IMR-90 (cell line): ENCODE measurements around the gene FCN1. TPM values are rescaled to one million over a fixed set of nuclear protein-coding genes. Genes with fewer than 3 reads are reported as not detected.

Experiments
- ATAC-seq: fragments of 200-7000 bp; cut with Tn5 transposase; 2 replicates; pipeline ENCODE4 v1.9.1; 2020; ENCODE audit warnings: low read depth, mild to moderate bottlenecking, moderate library complexity
- BruUV-seq: library from RNA; stranded (reverse); fragments of 400-500 nt; replicated peaks from 2 replicates; lab custom pipeline; 2021; lab: Mats Ljungman, UMichigan
- CTCF ChIA-PET: fragments of 300-600 bp; formaldehyde crosslinking; extraction: SDS; loops from one replicate; lab custom pipeline; 2021; ENCODE audit warnings: antibody characterized with exemption; lab: Yijun Ruan, JAX
- POLR2A ChIA-PET: fragments of 300-600 bp; sonication (Branson Sonifier 250); formaldehyde crosslinking; loops from one replicate; lab custom pipeline; 2022; ENCODE audit warnings: antibody characterized with exemption; ENCODE audit not compliant: unreplicated experiment; lab: Charles Lee
- DNase-seq: peaks from one replicate; pipeline ENCODE4 v3.0.0; 2013
- H2AFZ ChIP-seq: replicated peaks from 2 replicates; pipeline ENCODE3; 2013; ENCODE audit warnings: low read length, mild to moderate bottlenecking; ENCODE audit not compliant: poor library complexity
- H2AK5ac ChIP-seq: 2 replicates; pipeline ENCODE4 v1.6.1; 2013; ENCODE audit warnings: low read depth, low read length, inconsistent platforms
- H2AK9ac ChIP-seq: replicated peaks from 2 replicates; pipeline ENCODE3; 2013; ENCODE audit warnings: mild to moderate bottlenecking, low read depth, low read length, moderate library complexity; ENCODE audit not compliant: poor library complexity
- H2BK120ac ChIP-seq: 2 replicates; pipeline ENCODE4 v1.6.1; 2013; ENCODE audit warnings: low read depth, low read length, inconsistent platforms
- H2BK15ac ChIP-seq: 3 replicates; pipeline ENCODE4 v1.6.1; 2013; ENCODE audit warnings: low read depth, low read length, inconsistent platforms
- H2BK20ac ChIP-seq: 2 replicates; pipeline ENCODE4 v1.6.1; 2013; ENCODE audit warnings: low read depth, mild to moderate bottlenecking, inconsistent platforms, low read length, moderate library complexity
- H2BK5ac ChIP-seq: 2 replicates; pipeline ENCODE4 v1.6.1; 2013; ENCODE audit warnings: mild to moderate bottlenecking, low read depth, low read length, inconsistent platforms; ENCODE audit not compliant: poor library complexity, severe bottlenecking
- H3K14ac ChIP-seq: replicated peaks from 2 replicates; pipeline ENCODE4 v1.6.1; 2013; ENCODE audit warnings: low read depth, low read length, inconsistent platforms
- H3K18ac ChIP-seq: 2 replicates; pipeline ENCODE4 v1.6.1; 2013; ENCODE audit warnings: low read depth, low read length, control low read depth
- H3K23ac ChIP-seq: 2 replicates; pipeline ENCODE4 v1.6.1; 2013; ENCODE audit warnings: low read depth, low read length, inconsistent platforms
- H3K27ac ChIP-seq: 2 replicates; pipeline ENCODE4 v1.5.1; 2013; ENCODE audit warnings: mild to moderate bottlenecking, control low read depth, low read length; ENCODE audit not compliant: insufficient read depth
- H3K27me3 ChIP-seq: 2 replicates; pipeline ENCODE4 v1.6.1; 2013; ENCODE audit warnings: low read length; ENCODE audit not compliant: control insufficient read depth, insufficient read depth
- H3K36me3 ChIP-seq: 2 replicates; pipeline ENCODE4 v1.6.1; 2013; ENCODE audit warnings: low read length, mixed read lengths; ENCODE audit not compliant: control insufficient read depth, insufficient read depth
- H3K4ac ChIP-seq: 2 replicates; pipeline ENCODE4 v1.6.1; 2013; ENCODE audit warnings: low read depth, low read length, inconsistent platforms
- H3K4me1 ChIP-seq: 2 replicates; pipeline ENCODE4 v1.6.1; 2013; ENCODE audit warnings: low read length, mixed read lengths; ENCODE audit not compliant: control insufficient read depth, insufficient read depth
- H3K4me2 ChIP-seq: 2 replicates; pipeline ENCODE4 v1.6.1; 2013; ENCODE audit warnings: low read depth, mild to moderate bottlenecking, control low read depth, low read length, moderate library complexity
- H3K4me3 ChIP-seq: 2 replicates; pipeline ENCODE4 v1.5.1; 2013; ENCODE audit warnings: low read depth, mild to moderate bottlenecking, control low read depth, low read length, moderate library complexity; ENCODE audit not compliant: insufficient read depth
- H3K56ac ChIP-seq: 2 replicates; pipeline ENCODE4 v1.6.1; 2013; ENCODE audit warnings: low read length, inconsistent platforms; ENCODE audit not compliant: insufficient read depth; ENCODE audit errors: extremely low read depth
- H3K79me1 ChIP-seq, 2 experiments: 2 replicates each; pipeline ENCODE4 v1.6.1; 2013; ENCODE audit warnings: low read length in 2 of 2, inconsistent platforms in 1 of 2, low read depth in 1 of 2
- H3K9ac ChIP-seq: 2 replicates; pipeline ENCODE4 v1.6.1; 2013; ENCODE audit warnings: low read depth, low read length, control low read depth
- H3K9me1 ChIP-seq: 2 replicates; pipeline ENCODE4 v1.6.1; 2013; ENCODE audit warnings: low read length, inconsistent platforms; ENCODE audit not compliant: insufficient read depth
- H3K9me3 ChIP-seq: 2 replicates; pipeline ENCODE4 v1.6.1; 2013; ENCODE audit warnings: low read length; ENCODE audit not compliant: control insufficient read depth, insufficient read depth
- H4K20me1 ChIP-seq: 2 replicates; pipeline ENCODE4 v1.6.1; 2013; ENCODE audit warnings: low read length, inconsistent platforms; ENCODE audit not compliant: insufficient read depth
- H4K5ac ChIP-seq: 2 replicates; pipeline ENCODE4 v1.6.1; 2013; ENCODE audit warnings: mild to moderate bottlenecking, low read depth, low read length, control low read depth
- H4K8ac ChIP-seq, 2 experiments: 2 replicates each; pipeline ENCODE4 v1.6.1; 2013; ENCODE audit warnings: low read depth in 2 of 2, low read length in 2 of 2, control low read depth in 1 of 2, inconsistent platforms in 1 of 2
- H4K91ac ChIP-seq: 2 replicates; pipeline ENCODE4 v1.6.1; 2013; ENCODE audit warnings: low read depth, low read length, inconsistent platforms; ENCODE audit not compliant: insufficient read depth
- BHLHE40 ChIP-seq: fragments of 150-350 bp; IDR thresholded peaks from 2 replicates; pipeline ENCODE4 v1.6.1; 2016; ENCODE audit warnings: mild to moderate bottlenecking, low read depth, low read length
- CEBPB ChIP-seq: IDR thresholded peaks from 2 replicates; pipeline ENCODE4 v1.6.1; 2012; ENCODE audit warnings: low read depth, low read length, improper control_type of control experiment
- CHD1 ChIP-seq: IDR thresholded peaks from 2 replicates; pipeline ENCODE4 v1.6.1; 2012; ENCODE audit warnings: low read depth, low read length, improper control_type of control experiment
- FOS ChIP-seq: fragments of 150-350 bp; IDR thresholded peaks from 2 replicates; pipeline ENCODE4 v1.6.1; 2016; ENCODE audit warnings: low read depth, low read length
- MAFK ChIP-seq: IDR thresholded peaks from 2 replicates; pipeline ENCODE4 v1.6.1; 2012; ENCODE audit warnings: low read depth, low read length, improper control_type of control experiment
- MAZ ChIP-seq: IDR thresholded peaks from 2 replicates; pipeline ENCODE4 v1.6.1; 2012; ENCODE audit warnings: low read depth, mild to moderate bottlenecking, low read length, improper control_type of control experiment, moderate library complexity, borderline replicate concordance
- MXI1 ChIP-seq: IDR thresholded peaks from 2 replicates; pipeline ENCODE4 v1.6.1; 2012; ENCODE audit warnings: low read depth, mild to moderate bottlenecking, low read length, moderate library complexity, borderline replicate concordance
- NFE2L2 ChIP-seq: fragments of 150-350 bp; IDR thresholded peaks from 2 replicates; pipeline ENCODE4 v1.6.1; 2016; ENCODE audit warnings: low read depth, mild to moderate bottlenecking, low read length
- POLR2A ChIP-seq: IDR thresholded peaks from 2 replicates; pipeline ENCODE4 v1.6.1; 2012; ENCODE audit warnings: mild to moderate bottlenecking, low read depth, low read length
- RAD21 ChIP-seq: IDR thresholded peaks from 2 replicates; pipeline ENCODE4 v1.6.1; 2012; ENCODE audit warnings: low read length, improper control_type of control experiment
- RCOR1 ChIP-seq: IDR thresholded peaks from 2 replicates; pipeline ENCODE4 v1.6.1; 2012; ENCODE audit warnings: mild to moderate bottlenecking, low read length, improper control_type of control experiment; ENCODE audit not compliant: insufficient replicate concordance
- RFX5 ChIP-seq: IDR thresholded peaks from 2 replicates; pipeline ENCODE4 v1.8.0; 2012; ENCODE audit warnings: low read depth, mild to moderate bottlenecking, low read length, moderate library complexity
- SMC3 ChIP-seq: fragments of 150-350 bp; IDR thresholded peaks from 2 replicates; pipeline ENCODE4 v1.6.1; 2016; ENCODE audit warnings: low read depth, mild to moderate bottlenecking, antibody characterized with exemption, low read length, moderate library complexity
- WGBS, 2 experiments: methylation state at CpG; one replicate each; pipeline versions ENCODE4 v1.1.5 to v1.1.7; 2013; ENCODE audit warnings: missing lambda C conversion rate in 2 of 2; ENCODE audit not compliant: insufficient read length in 1 of 2; ENCODE audit errors: extremely low coverage in 2 of 2; 5-methylcytosine and 5-hydroxymethylcytosine counted together
- dilution Hi-C: fragments of 300-500 bp; cut with HindIII; formaldehyde crosslinking; loops from one replicate; pipeline ENCODE4 v1.14.3; 2018; ENCODE audit warnings: low sequenced_read_pairs; ENCODE audit not compliant: unreplicated experiment
- in situ Hi-C: fragments of 300-500 bp; cut with MboI; formaldehyde crosslinking; loops from 3 replicates; pipeline ENCODE4 v1.14.3; 2019; ENCODE audit warnings: low sequenced_read_pairs, inconsistent platforms, mixed read lengths
- intact Hi-C: fragments of 100-400 bp; cut with micrococcal nuclease; formaldehyde crosslinking; loops from 2 replicates; pipeline ENCODE4 v1.10.0; 2022
- polyA plus RNA-seq, 3 experiments: library from polyadenylated mRNA; depleted of rRNA; stranded (reverse); fragments of >200 nt; gene quantifications; 2 replicates each; pipeline ENCODE4 v1.2.3, GENCODE V29; 2012; ENCODE audit warnings: low replicate concordance in 1 of 3
- total RNA-seq: library from RNA; depleted of rRNA; stranded (reverse); fragments of >200 nt; gene quantifications from 2 replicates; pipeline ENCODE4 v1.2.3, GENCODE V29; 2012
- TF ChIP-seq, protein P1 (sequence below): fragments of 150-350 bp; IDR thresholded peaks from 2 replicates; pipeline ENCODE4 v1.6.1; 2017; ENCODE audit warnings: mild to moderate bottlenecking, antibody characterized with exemption, low read length, low read depth
- TF ChIP-seq, protein P2 (sequence below): conservative IDR thresholded peaks from 2 replicates; pipeline ENCODE4 v1.5.1; 2012; ENCODE audit warnings: mild to moderate bottlenecking, low read depth, low read length, improper control_type of control experiment
- TF ChIP-seq, protein P3 (sequence below): fragments of 150-350 bp; IDR thresholded peaks from 2 replicates; pipeline ENCODE4 v1.6.1; 2016; ENCODE audit warnings: low read depth, mild to moderate bottlenecking, low read length, moderate library complexity, borderline replicate concordance

Gene FCN1
- total and polyA plus RNA-seq, 2 of the 4 experiments (the other 2 are of a cell fraction), result not detected

GRCh38 chr9:134942788-134943184 is 25.1 kb upstream of the FCN1 start:
- CTCF ChIA-PET, result no interaction called here
- no TSS peak for BruUV-seq
- Histone ChIP-seq H2AK9ac (no peak overlapping the region), H4K8ac (no peak overlapping the region), H4K20me1 (no peaks in the 10 kb centered on the region), H4K5ac (no peak overlapping the region), H3K4me3 (no peak overlapping the region), H3K23ac (no peak overlapping the region), H4K91ac (no peak overlapping the region), H2AFZ (no peak overlapping the region), H3K4me1 (no peaks in the 10 kb centered on the region), H3K9me3 (no peaks in the 10 kb centered on the region), H2BK5ac (no peak overlapping the region), H3K27ac (no peak overlapping the region), H3K27me3 (peaks cover 46% of the 10 kb centered on the region), H2BK120ac (no peak overlapping the region), H3K18ac (no peak overlapping the region), H3K36me3 (no peaks in the 10 kb centered on the region), H3K4me2 (no peak overlapping the region), H3K4ac (no peak overlapping the region), H2AK5ac (no peak overlapping the region), H2BK15ac (no peak overlapping the region), H3K9ac (no peak overlapping the region), H2BK20ac (no peak overlapping the region), H3K56ac (no peak overlapping the region), H3K14ac (no peak overlapping the region), H3K9me1 (no peaks in the 10 kb centered on the region; the same call in 1 of the 2 replicates), H3K79me1 (no peaks in the 10 kb centered on the region)
- TF ChIP-seq, protein P1, sequence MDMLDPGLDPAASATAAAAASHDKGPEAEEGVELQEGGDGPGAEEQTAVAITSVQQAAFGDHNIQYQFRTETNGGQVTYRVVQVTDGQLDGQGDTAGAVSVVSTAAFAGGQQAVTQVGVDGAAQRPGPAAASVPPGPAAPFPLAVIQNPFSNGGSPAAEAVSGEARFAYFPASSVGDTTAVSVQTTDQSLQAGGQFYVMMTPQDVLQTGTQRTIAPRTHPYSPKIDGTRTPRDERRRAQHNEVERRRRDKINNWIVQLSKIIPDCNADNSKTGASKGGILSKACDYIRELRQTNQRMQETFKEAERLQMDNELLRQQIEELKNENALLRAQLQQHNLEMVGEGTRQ, result no peak
- TF ChIP-seq, protein P2, sequence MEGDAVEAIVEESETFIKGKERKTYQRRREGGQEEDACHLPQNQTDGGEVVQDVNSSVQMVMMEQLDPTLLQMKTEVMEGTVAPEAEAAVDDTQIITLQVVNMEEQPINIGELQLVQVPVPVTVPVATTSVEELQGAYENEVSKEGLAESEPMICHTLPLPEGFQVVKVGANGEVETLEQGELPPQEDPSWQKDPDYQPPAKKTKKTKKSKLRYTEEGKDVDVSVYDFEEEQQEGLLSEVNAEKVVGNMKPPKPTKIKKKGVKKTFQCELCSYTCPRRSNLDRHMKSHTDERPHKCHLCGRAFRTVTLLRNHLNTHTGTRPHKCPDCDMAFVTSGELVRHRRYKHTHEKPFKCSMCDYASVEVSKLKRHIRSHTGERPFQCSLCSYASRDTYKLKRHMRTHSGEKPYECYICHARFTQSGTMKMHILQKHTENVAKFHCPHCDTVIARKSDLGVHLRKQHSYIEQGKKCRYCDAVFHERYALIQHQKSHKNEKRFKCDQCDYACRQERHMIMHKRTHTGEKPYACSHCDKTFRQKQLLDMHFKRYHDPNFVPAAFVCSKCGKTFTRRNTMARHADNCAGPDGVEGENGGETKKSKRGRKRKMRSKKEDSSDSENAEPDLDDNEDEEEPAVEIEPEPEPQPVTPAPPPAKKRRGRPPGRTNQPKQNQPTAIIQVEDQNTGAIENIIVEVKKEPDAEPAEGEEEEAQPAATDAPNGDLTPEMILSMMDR, result no peak
- TF ChIP-seq RCOR1, result no peak
- TF ChIP-seq MAFK, result no peak
- TF ChIP-seq RAD21, result no peak
- no peak for TF ChIP-seq POLR2A
- TF ChIP-seq MAZ, result no peak
- TF ChIP-seq CHD1, result no peak
- TF ChIP-seq RFX5, result no peak
- no peak for TF ChIP-seq BHLHE40
- TF ChIP-seq NFE2L2, result no peak
- no peak for TF ChIP-seq MXI1
- TF ChIP-seq, protein P3, sequence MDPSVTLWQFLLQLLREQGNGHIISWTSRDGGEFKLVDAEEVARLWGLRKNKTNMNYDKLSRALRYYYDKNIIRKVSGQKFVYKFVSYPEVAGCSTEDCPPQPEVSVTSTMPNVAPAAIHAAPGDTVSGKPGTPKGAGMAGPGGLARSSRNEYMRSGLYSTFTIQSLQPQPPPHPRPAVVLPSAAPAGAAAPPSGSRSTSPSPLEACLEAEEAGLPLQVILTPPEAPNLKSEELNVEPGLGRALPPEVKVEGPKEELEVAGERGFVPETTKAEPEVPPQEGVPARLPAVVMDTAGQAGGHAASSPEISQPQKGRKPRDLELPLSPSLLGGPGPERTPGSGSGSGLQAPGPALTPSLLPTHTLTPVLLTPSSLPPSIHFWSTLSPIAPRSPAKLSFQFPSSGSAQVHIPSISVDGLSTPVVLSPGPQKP, result no peak
- TF ChIP-seq SMC3, result no peak
- TF ChIP-seq FOS, result no peak
- TF ChIP-seq CEBPB, result no peak
- intact Hi-C loops (no loop called here), dilution Hi-C loops (no loop called here), in situ Hi-C loops (no loop called here)
- DNase-seq, result no peak
- 41% methylated on average over 5 of the region's 8 CpGs; no CpG with 5 or more reads in 1 of the 2 experiments for WGBS, 2 experiments
- POLR2A ChIA-PET, result no interaction called here
- ATAC-seq, result no peak
